Panc1 (cell line): ENCODE measurements around the gene HS6ST3. TPM values are rescaled to one million over a fixed set of nuclear protein-coding genes. Genes with fewer than 3 reads are reported as not detected.

Experiments
- ATAC-seq: fragments of 200-7000 bp; cut with Tn5 transposase; 2 replicates; pipeline ENCODE4 v1.9.1; 2020; ENCODE audit warnings: mild to moderate bottlenecking, moderate library complexity
- BruUV-seq: library from RNA; stranded (reverse); fragments of 400-500 nt; replicated peaks from 2 replicates; lab custom pipeline; 2021; lab: Mats Ljungman, UMichigan
- CTCF ChIA-PET: fragments of 300-600 bp; sonication (Branson Sonifier 250); formaldehyde crosslinking; loops from one replicate; lab custom pipeline; 2022; ENCODE audit warnings: antibody characterized with exemption; lab: Charles Lee
- POLR2A ChIA-PET: fragments of 300-600 bp; sonication (Branson Sonifier 250); formaldehyde crosslinking; loops from one replicate; lab custom pipeline; 2022; ENCODE audit warnings: antibody characterized with exemption; lab: Charles Lee
- DNase-seq: peaks from one replicate; pipeline ENCODE4 v3.0.0-alpha.2; 2010; ENCODE audit warnings: low read depth, low spot score
- H3K27ac ChIP-seq: 2 replicates; pipeline ENCODE4 v1.5.1; 2011; ENCODE audit warnings: mild to moderate bottlenecking, low read length, inconsistent platforms
- H3K27me3 ChIP-seq: fragments of 200-500 bp; sonication (Bioruptor generic); 2 replicates; pipeline ENCODE4 v1.6.0; 2014; ENCODE audit warnings: low read length, inconsistent platforms; ENCODE audit not compliant: control insufficient read depth, insufficient read depth
- H3K36me3 ChIP-seq: fragments of 200-500 bp; sonication (Bioruptor generic); 2 replicates; pipeline ENCODE4 v1.5.1; 2014; ENCODE audit warnings: inconsistent platforms, mild to moderate bottlenecking, low read length, moderate library complexity; ENCODE audit not compliant: control insufficient read depth, insufficient read depth
- H3K4me1 ChIP-seq: 2 replicates; pipeline ENCODE4 v1.5.1; 2011; ENCODE audit warnings: inconsistent platforms, mild to moderate bottlenecking, low read length, moderate library complexity; ENCODE audit not compliant: control insufficient read depth, insufficient read depth
- H3K4me3 ChIP-seq, 2 experiments: 2 replicates each; pipeline ENCODE4 v1.5.1; 2011 to 2012; ENCODE audit warnings: low read depth in 2 of 2, low read length in 2 of 2, mild to moderate bottlenecking in 2 of 2, inconsistent platforms in 1 of 2, moderate library complexity in 1 of 2
- H3K9me3 ChIP-seq: fragments of 200-500 bp; sonication (Bioruptor generic); 2 replicates; pipeline ENCODE4 v1.5.1; 2014; ENCODE audit warnings: low read depth, mild to moderate bottlenecking, inconsistent platforms, low read length, moderate library complexity; ENCODE audit not compliant: control insufficient read depth, insufficient read depth
- CTCF ChIP-seq: fragments of 450-650 bp; IDR thresholded peaks from 2 replicates; pipeline ENCODE4 v1.5.1; 2017; ENCODE audit warnings: mild to moderate bottlenecking
- POLR2AphosphoS5 ChIP-seq: IDR thresholded peaks from 2 replicates; pipeline ENCODE4 v1.6.1; 2012; ENCODE audit warnings: mild to moderate bottlenecking, low read depth, low read length, moderate library complexity
- REST ChIP-seq, 2 experiments: IDR thresholded peaks; 2 replicates each; pipeline ENCODE4 v1.6.1; 2011 to 2012; ENCODE audit warnings: low read depth in 2 of 2, control low read depth in 1 of 2, low read length in 1 of 2, mild to moderate bottlenecking in 1 of 2, moderate library complexity in 1 of 2; ENCODE audit not compliant: insufficient read depth in 1 of 2
- SIN3A ChIP-seq: IDR thresholded peaks from 2 replicates; pipeline ENCODE4 v1.6.1; 2012; ENCODE audit warnings: low read depth, mild to moderate bottlenecking, low read length, moderate library complexity, borderline replicate concordance; ENCODE audit not compliant: insufficient read depth
- TCF7L2 ChIP-seq: IDR thresholded peaks from 2 replicates; pipeline ENCODE4 v1.6.1; 2011; ENCODE audit warnings: mild to moderate bottlenecking, low read depth, low read length, inconsistent platforms
- in situ Hi-C: cut with HindIII; loops from 2 replicates; pipeline ENCODE4 v1.10.0; 2016; ENCODE audit warnings: low sequenced_read_pairs, low pct_unique_long_range_greater_than_20kb
- intact Hi-C: fragments of 100-400 bp; cut with micrococcal nuclease; formaldehyde crosslinking; loops from one replicate; pipeline ENCODE4 v1.10.0; 2022; ENCODE audit not compliant: unreplicated experiment
- total RNA-seq: library from RNA; stranded (reverse); gene quantifications from one replicate; pipeline ENCODE4 v1.2.1, GENCODE V29; 2021; ENCODE audit not compliant: unreplicated experiment

Gene HS6ST3
- total RNA-seq, 1 experiment from 2014 or later = 0.13 TPM

GRCh38 chr13:96450326-96451020 is 360.6 kb downstream of the HS6ST3 start:
- POLR2A ChIA-PET = no interaction called here
- no peak for ATAC-seq
- Histone ChIP-seq H3K4me1 (no peaks in the 10 kb centered on the region), H3K27ac (no peak overlapping the region), H3K36me3 (no peaks in the 10 kb centered on the region), H3K4me3 (no peak overlapping the region), H3K9me3 (no peaks in the 10 kb centered on the region), H3K27me3 (no peaks in the 10 kb centered on the region)
- no TSS peak for BruUV-seq
- in situ Hi-C loops (no loop called here), intact Hi-C loops (no loop called here)
- TF ChIP-seq POLR2AphosphoS5 (no peak), CTCF (no peak), REST (IDR thresholded peaks at IDR 0.05; ENCODE audit: insufficient read depth in 1 of 2, low read depth in 2 of 2, low read length in 1 of 2) (no peak), SIN3A (no peak), TCF7L2 (no peak)
- CTCF ChIA-PET = no interaction called here
- no peak for DNase-seq

GRCh38 chr13:96454466-96454865 is 364.6 kb downstream of the HS6ST3 start:
- CTCF ChIA-PET = no interaction called here
- Histone ChIP-seq H3K9me3 (no peaks in the 10 kb centered on the region), H3K27ac (no peak overlapping the region), H3K4me3 (no peak overlapping the region), H3K36me3 (no peaks in the 10 kb centered on the region), H3K4me1 (no peaks in the 10 kb centered on the region), H3K27me3 (0 out of 2 replicates have a peak, but pooled peaks cover 2% of the 10 kb centered on the region)
- intact Hi-C loops (no loop called here), in situ Hi-C loops (no loop called here)
- BruUV-seq = no TSS peak
- POLR2A ChIA-PET = no interaction called here
- TF ChIP-seq SIN3A (no peak), REST (IDR thresholded peaks at IDR 0.05; ENCODE audit: insufficient read depth in 1 of 2, low read depth in 2 of 2, low read length in 1 of 2) (no peak), CTCF (no peak), TCF7L2 (no peak), POLR2AphosphoS5 (no peak)
- DNase-seq (no peak), ATAC-seq (no peak)
